ENCODE measurements around the gene PRKAG1.
A peak's percentile ranks its signal among the peaks of the same experiment; 100 is the strongest.

Gene PRKAG1

DNA sequence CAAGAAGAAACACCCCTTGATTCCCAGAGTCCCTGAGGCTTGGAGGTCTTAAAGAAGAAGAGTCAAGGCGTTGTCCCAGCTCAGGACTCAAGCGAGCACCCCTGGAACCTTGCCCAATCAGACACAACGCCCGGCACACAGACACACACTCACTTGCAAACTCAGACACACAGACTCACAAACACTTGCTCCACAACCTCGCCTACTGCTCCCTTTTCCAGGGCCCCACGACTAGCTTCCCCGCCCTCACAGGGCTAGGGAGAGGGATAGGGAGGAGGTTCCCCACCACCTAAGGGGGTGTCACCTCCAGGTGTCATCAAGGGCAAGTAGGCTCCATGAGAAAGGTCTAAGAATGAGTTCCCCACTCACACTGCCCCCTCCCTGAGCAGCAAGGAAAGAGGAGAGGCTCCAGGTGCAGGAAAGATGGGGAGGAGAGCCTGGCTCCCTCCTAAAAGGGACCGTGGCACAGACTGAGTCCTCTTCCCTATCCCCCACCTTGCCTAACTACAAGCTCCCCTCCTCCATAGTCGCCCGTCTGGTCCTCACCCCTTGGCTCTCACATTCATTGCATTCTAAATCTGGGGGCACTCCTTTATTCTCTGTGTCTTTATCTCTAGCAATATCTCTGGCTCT, 47.8 kb downstream of the PRKAG1 start:
- H3K4me3 ChIP-seq (ENCODE audit: low read depth, low read length) = no peak overlapping the region
- POLR2A ChIA-PET = interaction anchor here (0.9 kb wide), 1 partner anchor 13 kb away, joined by 4 read pairs; the partner anchor contains the start of gene ARF3
- DNase-seq (ENCODE audit: low read depth, low spot score) = no peak
- CTCF ChIA-PET = interaction anchor here (1.1 to 40.7 kb wide), 6 partner anchors 9 to 118 kb away, joined by 3 to 1340 read pairs (median 3); partner anchors contain the start of genes ARF3, DDN and WNT1
- TF ChIP-seq, protein P1, sequence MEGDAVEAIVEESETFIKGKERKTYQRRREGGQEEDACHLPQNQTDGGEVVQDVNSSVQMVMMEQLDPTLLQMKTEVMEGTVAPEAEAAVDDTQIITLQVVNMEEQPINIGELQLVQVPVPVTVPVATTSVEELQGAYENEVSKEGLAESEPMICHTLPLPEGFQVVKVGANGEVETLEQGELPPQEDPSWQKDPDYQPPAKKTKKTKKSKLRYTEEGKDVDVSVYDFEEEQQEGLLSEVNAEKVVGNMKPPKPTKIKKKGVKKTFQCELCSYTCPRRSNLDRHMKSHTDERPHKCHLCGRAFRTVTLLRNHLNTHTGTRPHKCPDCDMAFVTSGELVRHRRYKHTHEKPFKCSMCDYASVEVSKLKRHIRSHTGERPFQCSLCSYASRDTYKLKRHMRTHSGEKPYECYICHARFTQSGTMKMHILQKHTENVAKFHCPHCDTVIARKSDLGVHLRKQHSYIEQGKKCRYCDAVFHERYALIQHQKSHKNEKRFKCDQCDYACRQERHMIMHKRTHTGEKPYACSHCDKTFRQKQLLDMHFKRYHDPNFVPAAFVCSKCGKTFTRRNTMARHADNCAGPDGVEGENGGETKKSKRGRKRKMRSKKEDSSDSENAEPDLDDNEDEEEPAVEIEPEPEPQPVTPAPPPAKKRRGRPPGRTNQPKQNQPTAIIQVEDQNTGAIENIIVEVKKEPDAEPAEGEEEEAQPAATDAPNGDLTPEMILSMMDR (IDR thresholded peaks at IDR 0.05; ENCODE audit: insufficient read depth, low read length, missing control alignments) = no peak

DNA sequence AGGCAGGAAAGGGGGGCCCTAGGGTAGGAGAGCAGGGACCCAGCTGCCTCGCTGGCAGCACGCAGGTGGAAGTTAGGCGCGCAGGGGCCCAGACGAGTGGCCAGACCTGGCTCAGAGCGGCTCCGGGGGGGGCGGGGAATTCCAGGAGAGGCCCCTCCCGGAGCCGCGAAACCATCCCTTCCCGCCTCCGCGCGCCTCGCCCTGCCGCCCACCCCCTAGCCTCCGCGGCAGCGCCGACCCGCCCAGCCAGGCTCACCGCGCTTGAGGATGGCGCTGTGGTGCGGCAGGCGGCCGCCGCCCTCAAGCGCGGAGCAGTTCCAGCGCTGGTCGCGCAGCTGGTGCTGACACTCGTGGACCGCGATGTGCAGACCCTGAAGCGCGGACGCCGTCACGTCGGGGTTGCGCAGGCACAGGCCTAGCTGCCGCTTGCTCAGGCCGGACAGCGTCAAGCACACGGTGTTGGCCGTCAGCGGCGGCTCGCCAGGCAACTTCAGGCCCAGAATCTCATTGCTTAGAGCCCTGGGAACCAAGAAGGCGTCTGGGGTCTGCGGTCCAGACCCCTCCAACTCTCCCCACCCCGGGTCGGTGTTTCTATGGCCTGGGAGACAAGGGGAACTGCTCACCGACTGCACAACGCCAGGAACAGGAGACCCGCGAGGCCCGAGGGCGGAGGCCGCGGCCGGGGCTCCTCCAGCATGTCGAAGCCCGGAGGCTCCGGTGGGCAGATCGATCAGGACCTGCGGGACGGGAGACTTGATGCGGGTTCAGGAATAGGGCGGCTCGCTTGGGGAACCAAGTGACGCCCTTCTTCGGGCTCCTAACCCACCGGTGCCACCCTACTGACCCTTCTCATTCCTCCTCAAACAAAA, 48.5 kb downstream of the PRKAG1 start:
- H3K4me3 ChIP-seq (ENCODE audit: low read depth, low read length) = no peak overlapping the region; the same call in 1 of the 2 replicates
- DNase-seq (ENCODE audit: low read depth, low spot score) = no peak
- TF ChIP-seq, protein P1 (IDR thresholded peaks at IDR 0.05; ENCODE audit: insufficient read depth, low read length, missing control alignments) = peak; percentile 19
- CTCF ChIA-PET = interaction anchor here (0.7 to 40.7 kb wide), 8 partner anchors 8 to 118 kb away, joined by 3 to 1340 read pairs (median 4); partner anchors contain the start of genes ARF3, DDN and WNT1
- POLR2A ChIA-PET = interaction anchor here (0.9 kb wide), 1 partner anchor 13 kb away, joined by 4 read pairs; the partner anchor contains the start of gene ARF3

DNA sequence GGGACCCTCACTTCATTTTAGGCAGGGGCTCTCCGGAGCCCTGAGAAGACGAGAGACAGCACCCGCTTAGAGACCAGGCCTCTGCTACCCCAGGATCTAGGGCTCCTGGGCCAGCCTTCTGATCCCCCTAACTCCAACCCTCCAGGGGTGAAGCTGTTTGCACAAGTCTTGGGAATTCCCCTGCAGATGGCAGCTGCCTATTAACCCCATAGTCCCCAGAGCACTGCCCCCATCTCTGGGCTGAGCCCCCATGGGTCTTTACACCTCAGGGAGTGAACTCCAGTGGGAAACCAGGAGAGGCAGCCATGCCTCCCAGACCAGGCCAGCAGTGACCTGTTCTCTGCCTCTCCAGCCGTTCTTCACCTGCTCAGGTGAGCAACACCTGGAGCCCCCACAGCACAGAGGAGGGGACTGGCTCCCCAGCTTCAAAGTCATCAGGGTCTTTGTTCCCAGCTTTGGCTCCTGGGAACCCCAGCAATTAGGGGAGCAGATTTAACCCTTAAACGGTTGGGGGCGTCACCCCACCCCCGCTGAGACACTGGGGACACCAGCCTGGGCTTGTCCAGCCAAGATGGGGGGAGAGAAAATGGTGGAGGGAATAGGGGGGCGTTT, 49.3 kb downstream of the PRKAG1 start:
- POLR2A ChIA-PET = no interaction called here
- CTCF ChIA-PET = interaction anchor here (0.7 to 40.7 kb wide), 7 partner anchors 7 to 116 kb away, joined by 3 to 1340 read pairs (median 14); partner anchors contain the start of genes ARF3, DDN, DDX23 and WNT1
- DNase-seq (ENCODE audit: low read depth, low spot score) = no peak
- TF ChIP-seq, protein P1 (IDR thresholded peaks at IDR 0.05; ENCODE audit: insufficient read depth, low read length, missing control alignments) = no peak
- no peak overlapping the region for H3K4me3 ChIP-seq (ENCODE audit: low read depth, low read length)

DNA sequence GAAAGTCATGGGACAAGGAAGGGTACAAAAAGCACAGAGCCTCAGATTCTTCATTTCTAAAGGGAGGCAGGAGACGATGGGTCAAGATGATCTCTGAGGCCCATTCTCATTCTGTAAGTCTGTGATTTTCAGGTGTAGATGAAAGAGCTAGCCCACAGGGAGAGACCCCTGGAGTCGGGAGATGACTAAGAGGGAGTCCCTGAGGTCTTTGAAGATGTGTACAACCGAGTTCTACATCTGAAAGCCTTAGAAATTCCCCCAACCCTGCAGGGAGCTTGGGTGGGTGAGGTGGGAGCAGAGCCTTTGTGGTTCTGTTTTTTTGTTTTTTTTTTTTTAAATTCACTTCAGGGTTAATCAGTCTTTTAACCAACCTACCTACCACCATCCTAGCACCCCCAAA, 50.1 kb downstream of the PRKAG1 start:
- H3K4me3 ChIP-seq (ENCODE audit: low read depth, low read length) = no peak overlapping the region
- ChIA-PET POLR2A (no interaction called here), CTCF (interaction anchor here (0.6 to 40.7 kb wide), 6 partner anchors 10 to 124 kb away, joined by 3 to 1340 read pairs (median 15); partner anchors contain the start of genes ARF3, DDN, DDX23 and WNT1)
- DNase-seq (ENCODE audit: low read depth, low spot score) = no peak
- TF ChIP-seq, protein P1 (IDR thresholded peaks at IDR 0.05; ENCODE audit: insufficient read depth, low read length, missing control alignments) = no peak

DNA sequence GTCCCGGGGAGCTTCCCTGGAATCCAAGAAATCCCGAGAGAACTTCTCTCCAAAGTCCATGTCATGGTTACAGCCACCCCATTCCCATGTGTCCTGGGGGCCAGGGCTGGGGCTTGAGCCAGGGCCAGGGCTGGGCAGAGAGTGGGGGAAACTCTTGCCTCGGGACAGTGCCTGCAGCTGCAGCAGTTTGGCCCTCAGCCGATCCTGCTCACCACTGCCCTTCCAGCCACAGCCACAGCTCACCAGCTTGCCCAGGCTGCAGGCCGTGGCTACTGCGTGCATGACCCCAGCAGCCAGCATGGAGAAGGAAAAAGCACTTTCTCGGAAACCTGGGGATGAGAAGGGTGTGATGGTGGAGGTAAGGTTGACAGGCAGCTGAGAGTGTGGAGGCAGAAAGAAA, 50.6 kb downstream of the PRKAG1 start:
- CTCF ChIA-PET = interaction anchor here (0.6 to 40.7 kb wide), 5 partner anchors 9 to 125 kb away, joined by 3 to 1340 read pairs (median 16); partner anchors contain the start of genes ARF3, DDN, DDX23 and WNT1
- no peak overlapping the region for H3K4me3 ChIP-seq (ENCODE audit: low read depth, low read length)
- DNase-seq (ENCODE audit: low read depth, low spot score) = no peak
- TF ChIP-seq, protein P1 (IDR thresholded peaks at IDR 0.05; ENCODE audit: insufficient read depth, low read length, missing control alignments) = no peak
- POLR2A ChIA-PET = no interaction called here

Data from AG04449 (cell line).